ENCODE measurements around the gene IL9.

IL9 gene

GRCh38 chr5:135894789-135895188 lies 852 bp downstream of the IL9 start:
- ChIA-PET POLR2A (no interaction called here), CTCF (interaction anchor here (1.0 to 7.7 kb wide), 2 partner anchors 16 to 317 kb away, joined by 3 to 50 read pairs; no protein-coding TSS in a partner anchor)
- TF ChIP-seq CTCF (IDR thresholded peaks at IDR 0.05; ENCODE audit: control extremely low read depth, extremely low read depth, low read depth, missing control alignments) = no peak
- DNase-seq (ENCODE audit: extremely low spot score) = no peak

- CTCF ChIA-PET = interaction anchor here (1.0 to 7.7 kb wide), 2 partner anchors 16 to 318 kb away, joined by 3 to 50 read pairs; no protein-coding TSS in a partner anchor
- no peak for DNase-seq (ENCODE audit: extremely low spot score)
- POLR2A ChIA-PET = no interaction called here
- no peak for TF ChIP-seq CTCF (IDR thresholded peaks at IDR 0.05; ENCODE audit: control extremely low read depth, extremely low read depth, low read depth, missing control alignments)
Observed at GRCh38 chr5:135894276-135894675, 1.4 kb downstream of the IL9 start.

GRCh38 chr5:135891791-135892190 lies 3.9 kb downstream of the IL9 start:
- ChIA-PET POLR2A (no interaction called here), CTCF (interaction anchor here (1.1 to 7.7 kb wide), 5 partner anchors 9 to 877 kb away, joined by 3 to 50 read pairs (median 6); no protein-coding TSS in a partner anchor)
- TF ChIP-seq CTCF (IDR thresholded peaks at IDR 0.05; ENCODE audit: control extremely low read depth, extremely low read depth, low read depth, missing control alignments) = no peak
- no peak for DNase-seq (ENCODE audit: extremely low spot score)

- ChIA-PET CTCF (interaction anchor here (1.0 to 7.7 kb wide), 5 partner anchors 9 to 878 kb away, joined by 3 to 50 read pairs (median 6); no protein-coding TSS in a partner anchor), POLR2A (no interaction called here)
- no peak for DNase-seq (ENCODE audit: extremely low spot score)
- TF ChIP-seq CTCF (IDR thresholded peaks at IDR 0.05; ENCODE audit: control extremely low read depth, extremely low read depth, low read depth, missing control alignments) = no peak
Observed at GRCh38 chr5:135891268-135891667, 4.4 kb downstream of the IL9 start.

GRCh38 chr5:135890867-135891266 lies 4.8 kb downstream of the IL9 start:
- no peak for TF ChIP-seq CTCF (IDR thresholded peaks at IDR 0.05; ENCODE audit: control extremely low read depth, extremely low read depth, low read depth, missing control alignments)
- ChIA-PET CTCF (interaction anchor here (1.0 to 7.7 kb wide), 6 partner anchors 8 to 878 kb away, joined by 3 to 50 read pairs (median 6); no protein-coding TSS in a partner anchor), POLR2A (no interaction called here)
- no peak for DNase-seq (ENCODE audit: extremely low spot score)

GRCh38 chr5:135890296-135890695 lies 5.3 kb downstream of the IL9 start:
- no peak for DNase-seq (ENCODE audit: extremely low spot score)
- ChIA-PET POLR2A (no interaction called here), CTCF (interaction anchor here (1.0 to 7.7 kb wide), 7 partner anchors 8 to 879 kb away, joined by 3 to 50 read pairs (median 6); no protein-coding TSS in a partner anchor)
- TF ChIP-seq CTCF (IDR thresholded peaks at IDR 0.05; ENCODE audit: control extremely low read depth, extremely low read depth, low read depth, missing control alignments) = no peak
